ENCODE results near the gene CNOT6L. TPM values are rescaled to one million over a fixed set of nuclear protein-coding genes. Genes with fewer than 3 reads are reported as not detected.

The CNOT6L gene
- total and polyA plus RNA-seq, 2 of the 13 experiments (the other 11 are each of a cell fraction or from before 2014, with no cell fraction given) = 7.9 to 13.5 TPM

- TF ChIP-seq, protein P1, sequence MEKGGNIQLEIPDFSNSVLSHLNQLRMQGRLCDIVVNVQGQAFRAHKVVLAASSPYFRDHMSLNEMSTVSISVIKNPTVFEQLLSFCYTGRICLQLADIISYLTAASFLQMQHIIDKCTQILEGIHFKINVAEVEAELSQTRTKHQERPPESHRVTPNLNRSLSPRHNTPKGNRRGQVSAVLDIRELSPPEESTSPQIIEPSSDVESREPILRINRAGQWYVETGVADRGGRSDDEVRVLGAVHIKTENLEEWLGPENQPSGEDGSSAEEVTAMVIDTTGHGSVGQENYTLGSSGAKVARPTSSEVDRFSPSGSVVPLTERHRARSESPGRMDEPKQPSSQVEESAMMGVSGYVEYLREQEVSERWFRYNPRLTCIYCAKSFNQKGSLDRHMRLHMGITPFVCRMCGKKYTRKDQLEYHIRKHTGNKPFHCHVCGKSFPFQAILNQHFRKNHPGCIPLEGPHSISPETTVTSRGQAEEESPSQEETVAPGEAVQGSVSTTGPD (CRISPR knock-in tag; IDR thresholded peaks at IDR 0.05) = peak; percentile 65; the same call in 1 of the 2 replicates
- TF ChIP-seq SIN3A (IDR thresholded peaks at IDR 0.05; ENCODE audit: borderline replicate concordance, low read depth, low read length) (peak; percentile 91), NFE2 (CRISPR knock-in tag; IDR thresholded peaks at IDR 0.05) (no peak), ASH2L (IDR thresholded peaks at IDR 0.05; ENCODE audit: insufficient read length, low read depth, low read length) (peak; percentile 98), EHMT2 (IDR thresholded peaks at IDR 0.05; ENCODE audit: borderline replicate concordance, low read depth, low read length) (peak; percentile 77; the same call in 1 of the 2 replicates), ZNF770 (CRISPR knock-in tag; IDR thresholded peaks at IDR 0.05) (no peak), SOX5 (CRISPR knock-in tag; IDR thresholded peaks at IDR 0.05; ENCODE audit: borderline replicate concordance) (no peak; the same call in 1 of the 2 replicates), TSC22D2 (CRISPR knock-in tag; IDR thresholded peaks at IDR 0.05; ENCODE audit: borderline replicate concordance) (peak; percentile 91; the same call in 1 of the 2 replicates), NPAS2 (CRISPR knock-in tag; IDR thresholded peaks at IDR 0.05; ENCODE audit: borderline replicate concordance) (no peak), ZNF614 (CRISPR knock-in tag; IDR thresholded peaks at IDR 0.05; ENCODE audit: borderline replicate concordance) (peak; percentile 92; the same call in 1 of the 2 replicates), ZBTB42 (CRISPR knock-in tag; IDR thresholded peaks at IDR 0.05) (peak; percentile 87; the same call in 1 of the 2 replicates), PCBP2 (optimal IDR thresholded peaks at IDR 0.05; ENCODE audit: low read depth, low read length, poor library complexity, severe bottlenecking) (peak; percentile 76), SNAPC2 (CRISPR knock-in tag; IDR thresholded peaks at IDR 0.05) (peak; percentile 95), ZNF430 (CRISPR knock-in tag; IDR thresholded peaks at IDR 0.05) (peak; percentile 68; the same call in 1 of the 2 replicates), MAFF (IDR thresholded peaks at IDR 0.05; ENCODE audit: low read depth, low read length) (no peak), ZNF598 (CRISPR knock-in tag; IDR thresholded peaks at IDR 0.05; ENCODE audit: borderline replicate concordance) (peak; percentile 64; the same call in 1 of the 2 replicates), ZNF20 (CRISPR knock-in tag; IDR thresholded peaks at IDR 0.05) (no peak), FOXC1 (CRISPR knock-in tag; IDR thresholded peaks at IDR 0.05; ENCODE audit: borderline replicate concordance) (peak; percentile 55; the same call in 1 of the 2 replicates), FOXP1 (IDR thresholded peaks at IDR 0.05) (no peak), FOXP1 (CRISPR knock-in tag; IDR thresholded peaks at IDR 0.05) (peak; percentile 49; the same call in 1 of the 2 replicates), ETV6 (CRISPR knock-in tag; conservative IDR thresholded peaks at IDR 0.05) (peak; percentile 92), ETV5 (CRISPR knock-in tag; IDR thresholded peaks at IDR 0.05; ENCODE audit: borderline replicate concordance) (peak; percentile 62)
- TF ChIP-seq, protein P2, sequence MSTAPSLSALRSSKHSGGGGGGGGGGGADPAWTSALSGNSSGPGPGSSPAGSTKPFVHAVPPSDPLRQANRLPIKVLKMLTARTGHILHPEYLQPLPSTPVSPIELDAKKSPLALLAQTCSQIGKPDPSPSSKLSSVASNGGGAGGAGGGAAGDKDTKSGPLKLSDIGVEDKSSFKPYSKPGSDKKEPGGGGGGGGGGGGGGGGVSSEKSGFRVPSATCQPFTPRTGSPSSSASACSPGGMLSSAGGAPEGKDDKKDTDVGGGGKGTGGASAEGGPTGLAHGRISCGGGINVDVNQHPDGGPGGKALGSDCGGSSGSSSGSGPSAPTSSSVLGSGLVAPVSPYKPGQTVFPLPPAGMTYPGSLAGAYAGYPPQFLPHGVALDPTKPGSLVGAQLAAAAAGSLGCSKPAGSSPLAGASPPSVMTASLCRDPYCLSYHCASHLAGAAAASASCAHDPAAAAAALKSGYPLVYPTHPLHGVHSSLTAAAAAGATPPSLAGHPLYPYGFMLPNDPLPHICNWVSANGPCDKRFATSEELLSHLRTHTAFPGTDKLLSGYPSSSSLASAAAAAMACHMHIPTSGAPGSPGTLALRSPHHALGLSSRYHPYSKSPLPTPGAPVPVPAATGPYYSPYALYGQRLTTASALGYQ (CRISPR knock-in tag; IDR thresholded peaks at IDR 0.05) = peak; percentile 17; the same call in 1 of the 2 replicates
Measured at GRCh38 chr4:77862478-77863216, 43.5 kb upstream of the CNOT6L start, which contains the start of gene MRPL1 (continued).
